ENCODE measurements around the gene DDX24. TPM values are rescaled to one million over a fixed set of nuclear protein-coding genes. Genes with fewer than 3 reads are reported as not detected.

The DDX24 gene
- total RNA-seq, 1 donor from 2014 or later, result 168 TPM

DNA sequence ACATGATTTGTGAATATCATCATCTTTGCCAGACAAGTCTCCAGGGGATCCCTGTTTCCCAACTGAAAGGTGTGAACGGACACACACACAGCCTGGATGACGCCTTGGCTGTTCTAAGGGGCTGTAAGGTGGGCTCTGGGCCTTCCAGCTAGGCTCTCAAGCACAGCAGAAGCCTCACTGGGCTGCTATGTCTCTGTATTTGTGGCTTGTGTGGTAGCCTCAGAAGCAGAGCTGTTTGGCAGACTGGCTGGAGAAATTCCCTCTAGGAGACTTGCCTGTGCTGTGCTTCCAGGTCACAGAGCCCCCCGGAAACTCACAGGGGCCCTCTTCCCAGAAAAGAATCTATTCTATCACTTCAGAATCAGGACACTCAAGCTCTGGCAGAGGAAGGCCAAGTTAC lies 33.4 kb downstream of the DDX24 start:
- DNase-seq (ENCODE audit: low read depth, low spot score), result no peak
- peaks cover 13% of the 10 kb centered on the region for H3K36me3 Mint-ChIP-seq (ENCODE audit: low read depth)
- H3K4me3 Mint-ChIP-seq, result no peak overlapping the region
- H3K27ac Mint-ChIP-seq (ENCODE audit: unreplicated experiment), result no peak overlapping the region
- no peak for TF ChIP-seq CTCF (conservative IDR thresholded peaks at IDR 0.05)
- no peaks in the 10 kb centered on the region for H3K27me3 Mint-ChIP-seq (ENCODE audit: low read depth)
- no peaks in the 10 kb centered on the region for H3K9me3 Mint-ChIP-seq
- no peaks in the 10 kb centered on the region for H3K4me1 Mint-ChIP-seq

DNA sequence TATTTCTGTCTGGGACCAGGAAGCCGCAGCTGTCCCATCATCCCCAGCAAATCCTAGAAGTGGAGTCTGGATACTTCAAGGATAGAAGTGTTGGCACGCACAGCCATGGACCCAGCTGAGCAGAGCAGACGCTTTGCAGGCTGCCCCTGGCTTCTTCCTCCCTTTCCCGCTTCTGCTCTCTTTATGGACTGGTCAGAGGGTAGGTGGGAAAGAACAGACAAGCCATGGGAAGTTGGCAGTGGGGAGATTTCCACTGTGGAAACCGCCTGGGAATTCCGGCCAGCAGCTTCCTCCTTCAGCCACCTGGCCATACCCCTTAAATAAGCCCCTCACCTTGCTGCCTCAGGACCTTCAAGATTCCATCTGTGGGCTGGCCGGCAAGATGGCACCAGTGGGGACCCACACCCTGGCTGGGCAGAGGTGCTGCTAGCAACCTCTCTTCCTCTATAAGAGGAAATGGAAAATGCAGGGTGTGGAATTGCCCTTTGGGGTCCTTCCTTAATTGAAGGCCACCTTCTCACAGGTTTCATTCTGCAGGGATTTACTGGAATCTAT lies 34.2 kb downstream of the DDX24 start:
- DNase-seq (ENCODE audit: low read depth, low spot score), result no peak
- no peak overlapping the region for H3K27ac Mint-ChIP-seq (ENCODE audit: unreplicated experiment)
- H3K4me1 Mint-ChIP-seq, result no peaks in the 10 kb centered on the region
- peaks cover 9% of the 10 kb centered on the region for H3K36me3 Mint-ChIP-seq (ENCODE audit: low read depth)
- no peak for TF ChIP-seq CTCF (conservative IDR thresholded peaks at IDR 0.05)
- H3K4me3 Mint-ChIP-seq, result no peak overlapping the region
- no peaks in the 10 kb centered on the region for H3K27me3 Mint-ChIP-seq (ENCODE audit: low read depth)
- no peaks in the 10 kb centered on the region for H3K9me3 Mint-ChIP-seq

- peaks cover 5% of the 10 kb centered on the region for H3K36me3 Mint-ChIP-seq (ENCODE audit: low read depth)
- DNase-seq (ENCODE audit: low read depth, low spot score), result no peak
Observed at GRCh38 chr14:94045563-94046345, 35.2 kb downstream of the DDX24 start.

DNA sequence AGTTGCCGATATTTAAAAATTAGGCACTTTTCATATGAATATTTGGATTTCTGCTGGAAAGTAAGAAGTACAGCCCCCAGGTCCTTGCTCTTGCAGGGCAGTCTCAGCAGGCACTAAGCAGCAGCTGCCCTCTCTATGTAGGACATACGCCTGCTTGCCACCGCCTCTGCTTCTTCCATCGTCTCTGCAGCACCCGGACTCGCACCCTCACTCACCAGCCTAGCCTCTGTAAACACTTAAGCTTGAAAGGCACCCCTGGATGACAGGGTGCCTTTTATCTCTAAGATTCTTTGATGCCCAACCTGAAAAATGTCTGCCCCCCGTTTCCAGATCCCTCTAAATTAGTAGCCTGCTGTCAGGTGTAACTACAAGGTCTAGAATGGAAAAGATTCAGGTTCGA lies 35.9 kb downstream of the DDX24 start:
- no peak for DNase-seq (ENCODE audit: low read depth, low spot score)
- peaks cover 3% of the 10 kb centered on the region for H3K36me3 Mint-ChIP-seq (ENCODE audit: low read depth)
- no peaks in the 10 kb centered on the region for H3K9me3 Mint-ChIP-seq
- H3K27ac Mint-ChIP-seq (ENCODE audit: unreplicated experiment), result no peak overlapping the region
- no peak overlapping the region for H3K4me3 Mint-ChIP-seq
- no peaks in the 10 kb centered on the region for H3K4me1 Mint-ChIP-seq
- no peak for TF ChIP-seq CTCF (conservative IDR thresholded peaks at IDR 0.05)
- no peaks in the 10 kb centered on the region for H3K27me3 Mint-ChIP-seq (ENCODE audit: low read depth)

More at GRCh38 chr14:94045563-94046345, 35.2 kb downstream of the DDX24 start:
- H3K27ac Mint-ChIP-seq (ENCODE audit: unreplicated experiment), result no peak overlapping the region
- no peak for TF ChIP-seq CTCF (conservative IDR thresholded peaks at IDR 0.05)
- no peaks in the 10 kb centered on the region for H3K4me1 Mint-ChIP-seq
- no peaks in the 10 kb centered on the region for H3K9me3 Mint-ChIP-seq
- H3K4me3 Mint-ChIP-seq, result no peak overlapping the region
- no peaks in the 10 kb centered on the region for H3K27me3 Mint-ChIP-seq (ENCODE audit: low read depth)

- H3K9me3 Mint-ChIP-seq, result no peaks in the 10 kb centered on the region
- no peaks in the 10 kb centered on the region for H3K4me1 Mint-ChIP-seq
- H3K27ac Mint-ChIP-seq (ENCODE audit: unreplicated experiment), result no peak overlapping the region
- H3K36me3 Mint-ChIP-seq (ENCODE audit: low read depth), result no peaks in the 10 kb centered on the region
- no peaks in the 10 kb centered on the region for H3K27me3 Mint-ChIP-seq (ENCODE audit: low read depth)
- no peak for DNase-seq (ENCODE audit: low read depth, low spot score)
- TF ChIP-seq CTCF (conservative IDR thresholded peaks at IDR 0.05), result no peak
- H3K4me3 Mint-ChIP-seq, result no peak overlapping the region
Observed at GRCh38 chr14:94044476-94045091, 36.4 kb downstream of the DDX24 start.

All from neural crest cell (in vitro differentiated cells).